Astrocyte (in vitro differentiated cells and primary cell): ENCODE results near the gene PRPH. TPM values are rescaled to one million over a fixed set of nuclear protein-coding genes. Genes with fewer than 3 reads are reported as not detected.

ENCODE experiments used
- DNase-seq: peaks from one replicate; pipeline ENCODE4 v3.0.0-alpha.2; 2010; ENCODE audit warnings: low read depth
- FAIRE-seq: peaks from 2 replicates; lab custom pipeline; 2011; peaks lifted over from hg19 to GRCh38; lab: Jason Lieb, UNC
- H2AFZ ChIP-seq: 2 replicates; pipeline ENCODE4 v1.6.0; 2012; ENCODE audit warnings: low read depth, low read length, inconsistent platforms
- H3K27ac ChIP-seq: 2 replicates; pipeline ENCODE4 v1.5.1; 2011; ENCODE audit warnings: low read depth, low read length, inconsistent platforms
- H3K27me3 ChIP-seq: 2 replicates; pipeline ENCODE4 v1.6.0; 2011; ENCODE audit warnings: low read length, inconsistent platforms; ENCODE audit not compliant: insufficient read depth
- H3K36me3 ChIP-seq: 2 replicates; pipeline ENCODE4 v1.5.1; 2011; ENCODE audit warnings: low read length, inconsistent platforms; ENCODE audit not compliant: insufficient read depth
- H3K4me1 ChIP-seq: 2 replicates; pipeline ENCODE4 v1.5.1; 2011; ENCODE audit warnings: low read length, inconsistent platforms; ENCODE audit not compliant: insufficient read depth
- H3K4me2 ChIP-seq: 2 replicates; pipeline ENCODE4 v1.6.0; 2012; ENCODE audit warnings: low read length, inconsistent platforms
- H3K4me3 ChIP-seq: 2 replicates; pipeline ENCODE4 v1.5.1; 2011; ENCODE audit warnings: low read depth, mild to moderate bottlenecking, low read length, inconsistent platforms; ENCODE audit not compliant: insufficient read depth
- H3K79me2 ChIP-seq: 2 replicates; pipeline ENCODE4 v1.6.0; 2012; ENCODE audit warnings: mild to moderate bottlenecking, low read length, inconsistent platforms; ENCODE audit not compliant: insufficient read depth
- H3K9ac ChIP-seq: 2 replicates; pipeline ENCODE4 v1.6.0; 2012; ENCODE audit warnings: mild to moderate bottlenecking, low read length, inconsistent platforms
- H3K9me3 ChIP-seq: 2 replicates; pipeline ENCODE4 v1.5.1; 2012; ENCODE audit warnings: low read depth, mild to moderate bottlenecking, low read length, inconsistent platforms; ENCODE audit not compliant: insufficient read depth
- H4K20me1 ChIP-seq: 2 replicates; pipeline ENCODE4 v1.6.0; 2012; ENCODE audit warnings: low read length, inconsistent platforms; ENCODE audit not compliant: insufficient read depth
- H3K27ac Mint-ChIP-seq: one replicate; pipeline ENCODE4 v1.8.0; 2021; ENCODE audit warnings: mild to moderate bottlenecking, mixed read lengths; ENCODE audit not compliant: unreplicated experiment
- H3K27me3 Mint-ChIP-seq: one replicate; pipeline ENCODE4 v1.8.0; 2021; ENCODE audit warnings: low read depth, mixed read lengths; ENCODE audit not compliant: unreplicated experiment
- H3K36me3 Mint-ChIP-seq: one replicate; pipeline ENCODE4 v1.8.0; 2021; ENCODE audit warnings: low read depth, mixed read lengths; ENCODE audit not compliant: unreplicated experiment
- H3K4me1 Mint-ChIP-seq: one replicate; pipeline ENCODE4 v1.8.0; 2021; ENCODE audit warnings: low read depth, mixed read lengths; ENCODE audit not compliant: unreplicated experiment
- H3K4me3 Mint-ChIP-seq: one replicate; pipeline ENCODE4 v1.8.0; 2021; ENCODE audit warnings: mild to moderate bottlenecking, moderate library complexity, mixed read lengths; ENCODE audit not compliant: unreplicated experiment
- H3K9me3 Mint-ChIP-seq: one replicate; pipeline ENCODE4 v1.8.0; 2021; ENCODE audit warnings: mild to moderate bottlenecking, mixed read lengths; ENCODE audit not compliant: unreplicated experiment
- EZH2 ChIP-seq: IDR thresholded peaks from 2 replicates; pipeline ENCODE4 v1.6.1; 2012; ENCODE audit warnings: mild to moderate bottlenecking, low read length, inconsistent platforms; ENCODE audit not compliant: insufficient read depth
- total RNA-seq: library from RNA; stranded (reverse); gene quantifications from 2 replicates; pipeline ENCODE4 v1.2.1, GENCODE V29; 2021
- TF ChIP-seq, protein P1 (sequence below): IDR thresholded peaks from 2 replicates; pipeline ENCODE4 v1.5.1; 2011; ENCODE audit warnings: low read depth, mild to moderate bottlenecking, inconsistent platforms, low read length, moderate library complexity; ENCODE audit not compliant: insufficient read depth

PRPH gene
- total RNA-seq, 1 donor from 2014 or later: not detected

- Histone ChIP-seq H3K36me3 (peaks cover 4% of the 10 kb centered on the region), H4K20me1 (no peaks in the 10 kb centered on the region), H3K4me1 (peaks cover 14% of the 10 kb centered on the region), H3K9me3 (no peaks in the 10 kb centered on the region), H2AFZ (peak overlapping the region; percentile 94), H3K4me2 (peak overlapping the region; percentile 96), H3K9ac (peak overlapping the region; percentile 89), H3K27me3 (no peaks in the 10 kb centered on the region), H3K27ac (peak overlapping the region; percentile 60), H3K79me2 (peaks cover 14% of the 10 kb centered on the region), H3K4me3 (peak overlapping the region; percentile 88)
- Mint-ChIP-seq H3K4me3 (peak overlapping the region; percentile 89), H3K27me3 (peaks cover 5% of the 10 kb centered on the region), H3K4me1 (peaks cover 4% of the 10 kb centered on the region), H3K36me3 (no peaks in the 10 kb centered on the region), H3K9me3 (no peaks in the 10 kb centered on the region), H3K27ac (peak overlapping the region; percentile 35)
- TF ChIP-seq, protein P1, sequence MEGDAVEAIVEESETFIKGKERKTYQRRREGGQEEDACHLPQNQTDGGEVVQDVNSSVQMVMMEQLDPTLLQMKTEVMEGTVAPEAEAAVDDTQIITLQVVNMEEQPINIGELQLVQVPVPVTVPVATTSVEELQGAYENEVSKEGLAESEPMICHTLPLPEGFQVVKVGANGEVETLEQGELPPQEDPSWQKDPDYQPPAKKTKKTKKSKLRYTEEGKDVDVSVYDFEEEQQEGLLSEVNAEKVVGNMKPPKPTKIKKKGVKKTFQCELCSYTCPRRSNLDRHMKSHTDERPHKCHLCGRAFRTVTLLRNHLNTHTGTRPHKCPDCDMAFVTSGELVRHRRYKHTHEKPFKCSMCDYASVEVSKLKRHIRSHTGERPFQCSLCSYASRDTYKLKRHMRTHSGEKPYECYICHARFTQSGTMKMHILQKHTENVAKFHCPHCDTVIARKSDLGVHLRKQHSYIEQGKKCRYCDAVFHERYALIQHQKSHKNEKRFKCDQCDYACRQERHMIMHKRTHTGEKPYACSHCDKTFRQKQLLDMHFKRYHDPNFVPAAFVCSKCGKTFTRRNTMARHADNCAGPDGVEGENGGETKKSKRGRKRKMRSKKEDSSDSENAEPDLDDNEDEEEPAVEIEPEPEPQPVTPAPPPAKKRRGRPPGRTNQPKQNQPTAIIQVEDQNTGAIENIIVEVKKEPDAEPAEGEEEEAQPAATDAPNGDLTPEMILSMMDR: no peak
- TF ChIP-seq EZH2: no peak
- DNase-seq (no peak), FAIRE-seq (no peak)
Measured at GRCh38 chr12:49322367-49322707, 27.4 kb downstream of the PRPH start.

- Mint-ChIP-seq H3K36me3 (no peaks in the 10 kb centered on the region), H3K27me3 (peaks cover 5% of the 10 kb centered on the region), H3K9me3 (no peaks in the 10 kb centered on the region), H3K4me3 (peak within 1 kb of the TSS; percentile 89), H3K4me1 (peaks cover 4% of the 10 kb centered on the region), H3K27ac (peak within 1 kb of the TSS; percentile 68)
- H3K4me1 ChIP-seq: peaks cover 14% of the 10 kb centered on the region
- H3K9me3 ChIP-seq: no peaks in the 10 kb centered on the region
- peaks cover 4% of the 10 kb centered on the region for H3K36me3 ChIP-seq
- peaks cover 14% of the 10 kb centered on the region for H3K79me2 ChIP-seq
- H3K27ac ChIP-seq: peak within 1 kb of the TSS; percentile 61
- no peaks in the 10 kb centered on the region for H3K27me3 ChIP-seq
- H4K20me1 ChIP-seq: no peaks in the 10 kb centered on the region
- DNase-seq (peak; percentile 92), FAIRE-seq (no peak)
- peak within 1 kb of the TSS; percentile 88 for H3K4me3 ChIP-seq
- H3K4me2 ChIP-seq: peak within 1 kb of the TSS; percentile 96
- peak within 1 kb of the TSS; percentile 89 for H3K9ac ChIP-seq
- H2AFZ ChIP-seq: peak within 1 kb of the TSS; percentile 94
- TF ChIP-seq EZH2: no peak
- TF ChIP-seq, protein P1: no peak
Measured at GRCh38 chr12:49322708-49323523, 28.0 kb downstream of the PRPH start, which contains the start of gene TROAP. TSS of gene TROAP (plus strand) at chr12:49323255. CDS start at chr12:49323609, 354 bp downstream.
